ENCODE measurements around the gene ABCA1.

DNA sequence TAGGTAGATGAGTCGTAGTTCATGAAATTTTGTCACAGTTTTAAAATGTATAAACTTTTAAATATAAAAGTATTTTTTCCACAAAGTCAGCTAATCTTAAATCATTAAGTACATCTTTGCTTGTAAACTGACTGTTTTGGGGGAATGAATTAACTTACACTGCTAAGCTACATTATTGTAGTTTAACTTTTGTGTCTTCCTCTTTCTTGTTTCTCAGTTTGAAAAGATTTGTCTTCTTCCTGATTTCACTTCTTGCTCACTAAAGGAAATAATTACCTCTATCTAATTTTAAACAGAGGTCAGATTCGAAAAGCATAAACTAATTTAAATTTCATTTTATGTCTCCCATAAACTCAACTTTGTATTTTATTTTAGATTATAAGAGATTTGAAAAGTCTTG, 158.3 kb downstream of the ABCA1 start:
- TF ChIP-seq CTCF (IDR thresholded peaks at IDR 0.05; ENCODE audit: low read length) (no peak), EZH2 (IDR thresholded peaks at IDR 0.05; ENCODE audit: borderline replicate concordance, low read length) (no peak)
